ENCODE results near the gene CNN2. TPM values are rescaled to one million over a fixed set of nuclear protein-coding genes. Genes with fewer than 3 reads are reported as not detected.

Gene CNN2
- total and polyA plus RNA-seq, 2 of the 8 experiments (the other 6 are each of a cell fraction or from before 2014, with no cell fraction given), result 189 to 551 TPM

DNA sequence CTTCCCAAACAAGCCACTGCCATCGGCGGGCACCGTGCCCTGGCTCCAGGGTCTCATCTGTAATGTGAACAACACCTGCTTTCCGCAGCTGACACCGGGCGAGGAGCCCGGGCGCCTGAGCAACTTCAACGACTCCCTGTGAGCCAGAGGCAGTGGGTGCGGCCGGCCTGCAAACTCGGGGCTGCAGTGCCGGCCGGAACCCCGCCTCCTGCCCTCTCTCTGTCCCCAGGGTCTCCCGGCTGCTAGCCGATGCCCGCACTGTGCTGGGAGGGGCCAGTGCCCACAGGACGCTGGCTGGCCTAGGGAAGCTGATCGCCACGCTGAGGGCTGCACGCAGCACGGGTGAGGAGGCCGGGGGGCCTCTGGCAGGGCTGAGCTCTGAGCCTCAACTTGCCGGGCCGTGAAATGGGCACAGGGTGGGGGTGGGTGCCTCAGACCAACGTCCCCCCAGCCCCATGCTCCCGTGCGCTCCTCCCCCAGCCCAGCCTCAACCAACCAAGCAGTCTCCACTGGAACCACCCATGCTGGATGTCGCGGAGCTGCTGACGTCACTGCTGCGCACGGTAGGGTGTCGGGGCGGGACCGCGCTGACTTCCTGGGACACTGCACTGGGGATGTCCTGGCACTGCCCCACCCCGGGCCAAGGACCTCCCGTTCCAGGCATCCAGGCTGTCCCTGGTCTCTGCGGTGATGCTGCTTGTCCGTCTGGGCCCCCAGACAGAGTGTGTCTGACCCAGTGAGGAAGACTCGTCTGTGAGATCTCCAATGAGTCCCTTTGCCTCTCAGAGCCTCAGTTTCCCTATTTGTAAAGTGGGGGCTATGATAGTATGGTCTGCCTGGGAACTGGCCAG lies 15.7 kb downstream of the CNN2 start:
- H3K56ac ChIP-seq (replicated peaks; ENCODE audit: insufficient read length, low read depth, low read length), result no peak overlapping the region
- H3K9me3 ChIP-seq (ENCODE audit: insufficient read depth in 2 of 2, low read depth in 1 of 2, low read length in 1 of 2), result no peaks in the 10 kb centered on the region
- H3K4me2 ChIP-seq (ENCODE audit: insufficient read depth in 1 of 2, low read depth in 2 of 2, low read length in 2 of 2), result no peak overlapping the region; a peak in 1 of 4 replicates
- no peak overlapping the region for H3K14ac ChIP-seq (ENCODE audit: insufficient read length)
- H4K5ac ChIP-seq (ENCODE audit: insufficient read length, low read depth, low read length), result no peak overlapping the region
- H2BK12ac ChIP-seq (ENCODE audit: low read depth, low read length), result no peak overlapping the region
- no peak overlapping the region for H3K9ac ChIP-seq (replicated peaks in 1 of 4; ENCODE audit: extremely low read depth in 1 of 4, low read depth in 3 of 4, low read length in 3 of 4)
- H2BK15ac ChIP-seq (ENCODE audit: low read length), result no peak overlapping the region
- peaks cover 2 to 17% (median 6%) of the 10 kb centered on the region in 4 experiments; a peak in 4 of 8 replicates for H3K36me3 ChIP-seq (ENCODE audit: control insufficient read depth in 2 of 4, insufficient read depth in 4 of 4, low read length in 3 of 4)
- no peak overlapping the region for H2AK5ac ChIP-seq (ENCODE audit: low read depth, low read length)
- no peak overlapping the region for H3K27ac ChIP-seq (ENCODE audit: low read depth, low read length)
- peak overlapping the region; percentile 51; the same call in 1 of the 2 replicates for H4K8ac ChIP-seq (ENCODE audit: extremely low read depth, insufficient read depth, low read length)
- H3K18ac ChIP-seq (ENCODE audit: extremely low read depth, low read length), result no peak overlapping the region
- 94% methylated on average over 33 of the region's 43 CpGs; no CpG with 5 or more reads in 1 of the 2 experiments for whole genome bisulfite sequencing, 2 experiments (ENCODE audit: extremely low coverage in 1 of 2, insufficient coverage in 1 of 2, insufficient read length in 1 of 2, insufficient replicate concordance in 2 of 2, low coverage in 1 of 2, low lambda C conversion rate in 2 of 2, missing lambda C conversion rate in 1 of 2)
- H3K4me3 ChIP-seq (ENCODE audit: extremely low read depth in 1 of 4, insufficient read depth in 2 of 4, low read depth in 3 of 4, low read length in 4 of 4), result no peak overlapping the region
- H3K27me3 ChIP-seq (replicated peaks in 1 of 4; ENCODE audit: control insufficient read depth in 3 of 4, extremely low read depth in 1 of 4, insufficient read depth in 3 of 4, low read length in 3 of 4), result no peaks in the 10 kb centered on the region
- peaks cover 10% of the 10 kb centered on the region for H3K23me2 ChIP-seq (ENCODE audit: low read depth, low read length)
- H4K91ac ChIP-seq (replicated peaks; ENCODE audit: insufficient read length, low read length), result no peak overlapping the region
- H3K23ac ChIP-seq (ENCODE audit: insufficient read length), result no peak overlapping the region
- no peak overlapping the region for H2AFZ ChIP-seq (ENCODE audit: low read length)
- no peak overlapping the region for H2BK5ac ChIP-seq (ENCODE audit: low read depth, low read length)
- TF ChIP-seq SP4 (IDR thresholded peaks at IDR 0.05; ENCODE audit: low read length) (no peak), EGR1 (IDR thresholded peaks at IDR 0.05; ENCODE audit: borderline replicate concordance, low read depth, low read length) (no peak), PHF8 (conservative IDR thresholded peaks at IDR 0.05; ENCODE audit: low read depth, low read length) (no peak), KDM1A (IDR thresholded peaks at IDR 0.05; ENCODE audit: borderline replicate concordance, low read length) (0 out of 2 replicates have a peak, but pooled peaks have one; percentile 3)
- no peaks in the 10 kb centered on the region for H3K79me2 ChIP-seq (ENCODE audit: control insufficient read depth in 1 of 2, insufficient read depth in 2 of 2, low read length in 2 of 2)
- no peak overlapping the region for H3K4ac ChIP-seq (replicated peaks; ENCODE audit: insufficient read length, low read depth, low read length)
- no peak overlapping the region for H2BK120ac ChIP-seq (replicated peaks; ENCODE audit: low read depth, low read length)
- no peak for FAIRE-seq
- no peak for DNase-seq (ENCODE audit: low read depth in 1 of 2, low spot score in 2 of 2)
- H3K79me1 ChIP-seq (ENCODE audit: low read depth, low read length), result no peaks in the 10 kb centered on the region
- peaks cover 0 to 10% (median 9%) of the 10 kb centered on the region in 4 experiments; a peak in 6 of 7 replicates for H3K4me1 ChIP-seq (replicated peaks in 1 of 4; ENCODE audit: control insufficient read depth in 3 of 4, insufficient read depth in 4 of 4, low read length in 3 of 4)
- H2BK20ac ChIP-seq (ENCODE audit: low read length), result no peak overlapping the region
- CTCF ChIA-PET (ENCODE audit: partially characterized antibody), result interaction anchor here (0.6 to 4.8 kb wide), 6 partner anchors 12 to 179 kb away, joined by 3 to 27 read pairs (median 5); partner anchors contain the start of gene ARHGAP45
- POLR2A ChIA-PET (ENCODE audit: partially characterized antibody), result interaction anchor here (0.6 to 16.4 kb wide), 8 partner anchors 8 to 204 kb away, joined by 3 to 509 read pairs (median 6); partner anchors contain the start of genes CNN2 and RNU6-2
- H4K20me1 ChIP-seq (replicated peaks in 1 of 2; ENCODE audit: control insufficient read depth in 1 of 2, insufficient read depth in 2 of 2, low read length in 2 of 2), result peaks cover 0 to 2% of the 10 kb centered on the region in 2 experiments

Data from H1 (cell line).